ENCODE measurements around the gene COL18A1.
A peak's percentile ranks its signal among the peaks of the same experiment; 100 is the strongest.
"Not testable (repeated sequence)": the region's sequence is repeated elsewhere in the genome, so short reads cannot be mapped to it uniquely, and the experiment has no call there.

Gene COL18A1

DNA sequence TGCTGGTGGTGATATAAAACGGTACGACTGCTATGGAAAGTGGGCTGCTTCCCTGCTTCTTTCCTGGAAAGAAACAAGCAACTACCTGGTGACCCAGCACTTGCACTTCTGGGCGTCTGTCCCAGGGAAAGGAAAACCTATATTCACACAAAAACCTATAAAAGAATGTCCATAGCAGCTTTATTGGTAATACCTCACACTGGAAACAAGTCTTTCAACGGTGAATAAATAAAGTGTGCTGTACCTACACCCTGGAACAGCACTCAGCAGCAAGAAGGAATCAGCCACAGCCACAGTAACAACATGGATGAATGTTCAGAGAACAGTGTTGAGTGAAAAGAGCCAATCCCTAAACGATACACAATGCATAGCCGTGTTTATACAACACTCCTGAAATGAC lies 117.4 kb downstream of the COL18A1 start:
- no peak for DNase-seq (ENCODE audit: low spot score)

DNA sequence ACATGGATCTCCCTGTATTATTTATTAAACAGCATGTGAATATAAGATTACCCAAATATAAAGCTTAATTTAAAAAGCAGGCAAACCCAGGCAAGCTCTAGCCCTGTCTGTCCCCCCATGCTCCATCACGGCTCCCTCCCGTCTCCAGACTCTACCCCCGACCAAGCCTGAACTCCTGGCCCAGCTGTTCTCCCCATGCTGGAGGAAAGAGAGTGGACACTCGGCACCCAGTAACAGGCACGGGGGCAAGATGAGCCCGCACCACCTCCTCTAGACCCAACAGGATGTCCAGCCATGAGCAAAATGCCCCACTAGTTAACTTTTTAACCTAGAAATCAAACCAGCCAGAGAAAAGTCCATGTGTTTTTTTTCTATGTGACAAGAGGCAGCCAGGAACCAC lies 118.0 kb downstream of the COL18A1 start:
- DNase-seq (ENCODE audit: low spot score): no peak

DNA sequence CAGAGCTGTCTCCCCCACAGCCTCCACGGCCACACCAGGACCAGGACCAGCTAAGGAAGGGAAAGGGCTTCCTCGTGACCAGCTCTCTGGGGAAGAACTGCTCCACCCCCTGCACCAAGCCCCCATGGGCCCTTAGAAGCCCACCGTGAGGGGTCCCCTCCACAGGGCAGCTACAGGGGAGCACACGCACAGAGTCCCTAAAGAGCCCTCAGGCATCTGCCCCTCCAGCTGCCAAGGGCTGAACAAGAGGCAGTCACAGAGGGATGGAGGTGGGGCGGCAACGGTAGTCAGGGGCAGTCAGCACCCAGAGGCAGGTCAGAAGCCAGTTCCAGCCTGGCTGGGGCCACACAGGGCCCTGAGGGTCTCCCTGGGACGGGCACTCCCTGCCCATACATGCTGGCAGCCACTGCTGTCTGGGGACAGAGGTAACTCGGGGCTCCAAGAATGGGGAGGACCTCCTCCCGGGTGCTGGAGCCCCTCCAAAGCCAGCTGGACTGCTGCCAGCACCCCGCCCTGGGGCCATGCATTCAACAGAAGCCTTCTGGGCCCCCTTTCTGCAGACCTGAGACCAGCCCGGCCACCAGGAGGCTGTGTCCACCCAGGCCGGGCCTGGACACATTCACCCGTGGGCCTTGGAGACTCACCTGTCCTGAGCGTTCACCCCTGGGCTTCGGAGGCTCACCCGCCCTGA lies 118.6 kb downstream of the COL18A1 start:
- no peak for DNase-seq (ENCODE audit: low spot score)

DNA sequence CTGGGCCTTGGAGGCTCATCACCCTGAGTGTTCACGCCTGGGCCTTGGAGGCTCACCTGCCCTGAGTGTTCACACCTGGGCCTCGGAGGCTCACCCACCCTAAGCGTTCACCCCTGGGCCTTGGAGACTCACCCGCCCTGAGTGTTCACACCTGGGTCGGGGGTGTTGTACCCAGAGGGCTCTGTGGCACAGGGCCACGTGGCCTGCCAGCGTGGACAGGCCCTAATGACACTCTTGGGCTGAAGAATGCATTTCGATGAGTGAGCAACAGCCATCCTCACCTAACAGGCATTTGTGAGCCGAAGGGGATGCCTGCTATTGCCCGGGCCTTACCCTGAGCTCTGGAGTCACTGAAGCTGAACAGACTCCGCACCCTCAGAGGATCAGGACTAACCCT lies 119.8 kb downstream of the COL18A1 start:
- DNase-seq (ENCODE audit: low spot score): no peak

DNA sequence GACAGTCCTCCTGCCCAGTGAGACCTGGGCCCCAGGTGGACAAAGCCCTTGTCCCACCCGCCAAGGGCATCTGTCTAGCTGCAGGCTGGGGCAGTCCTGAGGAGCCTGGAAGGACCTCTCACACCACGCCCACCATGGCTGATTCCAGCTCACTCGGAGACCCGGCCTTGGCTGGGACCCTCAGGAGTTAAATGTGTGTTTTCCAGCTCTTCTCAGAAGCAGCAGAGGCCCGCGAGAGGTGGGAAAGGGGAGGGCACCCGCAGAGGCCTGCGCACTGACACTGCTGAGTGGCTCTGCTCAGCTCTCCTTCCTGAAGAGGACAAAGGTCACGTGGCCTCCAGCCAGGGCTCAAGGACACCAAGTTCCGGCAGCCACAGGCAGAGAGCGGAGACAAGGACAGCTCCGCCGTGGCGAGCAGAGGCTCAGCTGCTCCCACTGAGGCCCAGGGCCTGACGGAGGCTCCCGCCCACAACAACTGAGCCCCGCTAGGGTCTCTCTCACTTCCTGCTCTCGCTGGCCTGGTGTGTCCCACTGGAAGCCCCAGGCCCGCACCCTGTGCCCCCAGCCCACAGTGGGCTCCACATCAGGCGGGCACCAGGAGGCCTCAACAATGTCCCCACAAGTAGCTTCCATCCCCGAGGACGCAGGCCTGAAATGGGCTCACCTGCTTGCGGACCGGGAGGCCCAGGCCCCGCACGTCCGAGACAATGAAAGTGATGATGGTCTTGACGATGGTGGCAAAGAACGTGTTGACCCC lies 120.4 kb downstream of the COL18A1 start:
- DNase-seq (ENCODE audit: low spot score): peak; percentile 78

DNA sequence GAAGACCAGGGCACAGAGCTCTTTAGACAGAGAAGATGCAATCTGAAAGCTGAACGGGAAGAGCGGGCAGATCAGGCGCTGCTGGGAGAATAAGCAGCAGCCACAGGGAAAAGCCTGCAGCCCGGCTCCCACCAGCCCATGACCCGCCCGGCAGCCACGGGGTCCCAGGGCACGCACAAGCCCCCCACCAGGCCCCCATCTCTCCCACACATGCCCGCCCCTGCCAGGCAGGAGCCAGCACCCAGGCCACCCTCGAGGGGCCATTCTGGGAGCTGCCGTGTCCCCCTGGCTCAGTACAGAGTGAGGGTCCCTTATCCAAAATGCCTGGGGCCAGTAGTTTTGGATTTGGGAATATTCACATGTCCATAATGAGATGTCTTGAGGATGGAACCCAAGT lies 120.9 kb downstream of the COL18A1 start:
- no peak for DNase-seq (ENCODE audit: low spot score)

DNA sequence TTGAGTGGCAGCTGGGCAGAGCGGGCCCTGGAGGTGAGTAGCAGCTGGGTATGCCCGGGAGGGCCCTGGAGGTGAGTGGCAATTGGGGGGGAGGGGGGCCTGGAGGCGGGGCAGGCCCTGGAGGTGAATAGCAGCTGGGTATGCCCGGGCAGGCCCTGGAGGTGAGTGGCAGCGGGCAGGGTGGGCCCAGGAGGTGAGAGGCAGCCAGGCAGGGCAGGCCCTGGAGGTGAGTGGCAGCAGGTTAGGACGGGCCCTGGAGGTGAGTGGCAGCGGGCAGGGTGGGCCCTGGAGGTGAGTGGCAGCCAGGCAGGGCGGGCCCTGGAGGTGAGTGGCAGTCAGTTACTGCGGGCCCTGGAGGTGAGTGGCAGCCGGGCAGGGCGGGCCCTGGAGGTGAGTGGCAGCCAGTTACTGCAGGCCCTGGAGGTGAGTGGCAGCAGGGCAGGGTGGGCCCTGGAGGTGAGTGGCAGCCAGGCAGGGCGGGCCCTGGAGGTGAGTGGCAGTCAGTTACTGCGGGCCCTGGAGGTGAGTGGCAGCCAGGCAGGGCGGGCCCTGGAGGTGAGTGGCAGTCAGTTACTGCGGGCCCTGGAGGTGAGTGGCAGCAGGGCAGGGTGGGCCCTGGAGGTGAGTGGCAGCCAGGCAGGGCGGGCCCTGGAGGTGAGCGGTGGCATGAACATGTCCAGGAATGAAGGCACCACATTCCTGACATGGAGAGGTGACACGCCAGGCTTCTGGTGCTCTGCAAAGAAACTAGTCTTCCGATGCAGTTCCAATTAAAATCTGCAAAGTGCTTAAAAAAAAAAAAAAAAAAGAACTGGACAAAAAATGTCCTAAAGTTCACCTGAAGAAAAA lies 122.4 kb downstream of the COL18A1 start:
- DNase-seq (ENCODE audit: low spot score): not testable (repeated sequence)

DNA sequence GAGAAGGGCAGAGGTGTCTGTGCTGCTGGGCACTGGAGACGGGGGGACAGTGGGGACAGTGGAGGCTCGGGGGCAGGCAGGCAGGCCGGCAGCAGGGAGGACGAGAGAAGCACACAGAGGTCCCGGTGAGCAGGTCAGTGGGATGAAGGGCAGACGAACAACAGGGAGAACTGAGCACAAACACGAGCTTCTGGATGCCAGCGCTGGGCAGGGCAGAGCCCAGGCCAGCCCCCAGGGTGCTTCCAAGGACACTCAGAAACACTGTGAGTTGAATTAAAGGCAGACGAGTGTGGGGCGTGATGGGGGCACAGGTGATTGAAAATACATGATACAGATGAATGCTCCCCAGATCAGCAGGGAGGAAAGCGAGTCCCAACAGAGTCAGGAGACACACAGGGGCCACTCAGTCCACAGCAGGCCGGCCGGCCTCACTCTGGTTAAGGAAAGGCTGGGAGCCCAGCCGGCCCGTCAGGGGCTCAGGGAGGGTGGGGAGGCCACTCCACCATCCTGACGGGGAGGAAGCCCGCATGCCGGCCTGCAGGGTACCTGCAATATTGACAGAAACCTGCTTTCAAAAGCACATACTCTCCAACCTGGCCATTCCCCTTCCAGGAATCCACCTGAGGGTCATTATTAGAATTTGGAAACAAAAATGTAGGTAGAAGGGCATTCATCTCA lies 123.2 kb downstream of the COL18A1 start:
- DNase-seq (ENCODE audit: low spot score): no peak

DNA sequence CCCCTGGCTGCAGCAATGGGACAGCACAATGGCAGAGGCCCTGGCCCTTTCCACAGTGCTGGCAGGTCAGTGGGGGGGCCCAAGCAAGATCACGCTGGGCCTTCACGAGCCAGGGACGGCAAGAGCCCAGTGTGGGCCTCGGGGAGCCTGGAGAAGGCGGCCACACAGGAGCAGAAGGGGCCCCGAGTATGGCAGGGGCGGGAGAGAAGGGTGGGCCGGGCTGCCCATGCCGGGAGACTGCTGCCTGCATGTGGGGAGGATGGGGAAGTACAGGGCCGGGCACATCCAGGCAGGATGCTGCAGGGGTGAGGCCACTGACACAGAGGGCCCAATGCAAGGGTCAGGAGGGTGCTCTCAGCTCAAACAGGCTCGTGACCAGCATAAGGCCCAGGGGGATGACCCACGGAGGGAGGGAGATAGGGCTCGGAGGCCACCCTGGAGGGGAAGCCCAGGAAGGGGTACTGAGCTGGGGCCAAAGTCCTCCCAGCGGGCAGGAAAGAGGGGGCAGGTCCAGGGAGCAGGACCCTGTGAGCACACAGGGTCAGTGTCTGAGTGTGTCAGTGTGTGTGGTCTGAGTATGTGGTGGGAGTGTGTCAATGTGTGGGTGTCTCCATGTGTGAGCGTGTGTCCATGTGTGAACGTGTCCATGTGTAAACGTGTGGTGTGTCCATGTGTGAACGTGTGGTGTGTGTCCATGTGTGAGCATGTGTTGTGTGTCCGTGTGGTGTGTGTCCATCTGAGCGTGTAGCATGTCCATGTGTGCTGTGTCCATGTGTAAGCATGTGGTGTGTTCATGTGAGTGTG lies 124.2 kb downstream of the COL18A1 start:
- DNase-seq (ENCODE audit: low spot score): no peak

DNA sequence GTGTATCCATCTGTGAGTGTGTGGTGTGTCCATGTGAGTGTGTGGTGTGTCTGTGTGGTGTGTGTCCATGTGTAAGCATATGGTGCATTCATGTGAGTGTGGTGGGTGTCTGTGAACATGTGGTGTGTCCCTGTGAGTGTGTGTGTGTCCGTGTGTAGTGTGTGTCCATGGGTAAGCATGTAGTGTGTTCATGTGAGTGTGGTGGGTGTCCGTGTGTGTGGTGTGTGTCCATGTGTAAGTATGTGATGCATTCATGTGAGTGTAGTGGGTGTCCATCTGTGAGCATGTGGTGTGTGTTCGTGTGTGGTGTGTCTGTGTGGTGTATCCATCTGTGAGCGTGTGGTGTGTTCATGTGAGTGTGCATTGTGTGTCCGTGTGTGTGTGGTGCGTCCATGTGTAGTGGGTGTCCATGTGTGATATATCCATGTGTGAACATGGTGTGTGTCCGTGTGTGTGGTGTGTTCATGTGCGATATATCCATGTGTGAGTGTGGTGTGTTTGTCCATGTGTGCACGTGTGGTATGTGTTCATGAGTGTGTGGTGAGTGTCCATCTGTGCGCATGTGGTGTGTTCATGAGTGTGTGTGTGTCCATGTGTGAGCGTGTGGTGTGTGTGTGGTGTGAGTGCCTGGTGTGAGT lies 124.9 kb downstream of the COL18A1 start:
- no peak for DNase-seq (ENCODE audit: low spot score)

DNA sequence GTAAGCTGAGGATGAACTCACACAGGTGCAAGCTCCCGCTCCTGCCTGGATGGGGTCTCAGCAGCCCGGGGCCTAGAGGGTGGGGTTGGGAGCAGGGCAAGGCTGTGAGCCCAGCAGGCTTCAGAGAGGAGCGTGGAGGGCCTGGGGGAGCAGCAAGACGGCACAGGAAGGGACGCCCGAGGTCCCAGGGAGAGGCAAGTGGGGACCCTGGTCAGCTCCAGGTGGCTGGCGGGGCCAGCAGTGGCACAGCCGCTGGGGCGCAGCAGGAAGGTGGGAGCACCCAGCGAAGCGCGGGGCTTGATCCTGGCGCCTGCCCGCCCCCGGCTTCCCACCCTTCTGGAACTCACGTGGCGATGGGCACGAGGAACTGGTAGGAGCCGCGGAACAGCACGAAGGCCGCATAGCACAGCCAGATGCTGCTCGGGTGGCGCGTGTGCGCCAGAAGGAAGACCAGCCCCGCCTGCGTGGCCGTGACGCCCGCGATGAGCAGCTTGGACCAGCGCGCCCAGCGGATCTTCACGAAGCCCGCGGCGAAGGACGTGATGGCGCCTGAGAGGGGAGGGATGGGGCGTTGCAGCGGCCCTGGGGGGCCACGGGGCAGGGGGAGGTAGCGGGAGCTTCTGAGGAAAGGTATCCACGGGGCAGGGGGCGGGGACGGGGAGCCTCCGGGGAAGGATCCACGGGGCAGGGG lies 125.6 kb downstream of the COL18A1 start:
- DNase-seq (ENCODE audit: low spot score): no peak

DNA sequence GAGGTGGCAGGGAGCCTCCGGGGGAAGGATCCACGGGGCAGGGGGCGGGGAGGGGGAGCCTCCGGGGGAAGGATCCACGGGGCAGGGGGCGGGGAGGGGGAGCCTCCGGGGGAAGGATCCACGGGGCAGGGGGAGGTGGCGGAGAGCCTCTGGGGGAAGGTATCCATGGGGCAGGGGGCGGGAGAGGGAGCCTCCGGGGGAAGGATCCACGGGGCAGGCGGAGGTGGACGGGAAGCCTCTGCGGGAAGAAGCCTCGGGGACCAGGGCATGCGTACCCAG lies 126.1 kb downstream of the COL18A1 start:
- not testable (repeated sequence) for DNase-seq (ENCODE audit: low spot score)

DNA sequence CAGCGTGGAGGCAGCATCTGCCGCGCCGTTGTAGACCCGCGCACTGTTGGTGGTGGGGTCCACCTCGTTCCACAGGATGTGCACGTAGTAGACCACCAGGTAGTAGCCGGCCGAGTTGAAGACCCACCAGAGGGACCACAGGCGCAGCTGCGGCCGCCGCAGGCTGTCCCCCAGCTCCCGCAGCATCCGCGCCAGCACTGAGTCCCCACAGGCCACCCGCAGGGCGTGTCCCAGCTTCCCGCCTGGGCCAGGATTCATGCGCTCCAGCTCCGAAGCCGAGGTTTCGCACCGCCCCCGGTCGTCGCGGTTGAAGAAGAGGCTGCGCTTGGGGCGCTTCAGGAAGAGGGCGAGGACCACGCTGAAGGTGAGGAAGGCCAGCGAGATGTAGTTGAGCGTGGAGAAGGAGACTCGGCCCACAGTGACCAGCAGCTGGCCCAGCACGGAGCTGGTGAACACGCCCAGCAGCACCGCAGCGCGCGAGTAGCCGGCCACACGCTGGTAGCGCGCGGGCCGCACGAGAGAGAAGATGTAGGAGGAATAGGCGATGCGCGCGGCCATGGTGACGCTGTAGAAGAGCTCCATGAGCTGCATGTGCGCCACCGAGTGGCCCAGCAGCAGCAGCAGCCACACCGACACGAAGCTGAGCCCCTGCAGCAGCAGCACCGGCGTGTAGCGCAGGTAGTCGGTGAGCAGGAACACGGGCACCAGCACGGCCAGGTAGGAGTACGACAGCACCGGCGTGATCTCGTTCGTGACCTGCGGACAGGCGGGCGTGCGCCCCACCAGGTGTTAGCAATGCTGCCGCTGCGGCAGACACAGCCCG lies 126.6 kb downstream of the COL18A1 start:
- DNase-seq (ENCODE audit: low spot score): no peak

DNA sequence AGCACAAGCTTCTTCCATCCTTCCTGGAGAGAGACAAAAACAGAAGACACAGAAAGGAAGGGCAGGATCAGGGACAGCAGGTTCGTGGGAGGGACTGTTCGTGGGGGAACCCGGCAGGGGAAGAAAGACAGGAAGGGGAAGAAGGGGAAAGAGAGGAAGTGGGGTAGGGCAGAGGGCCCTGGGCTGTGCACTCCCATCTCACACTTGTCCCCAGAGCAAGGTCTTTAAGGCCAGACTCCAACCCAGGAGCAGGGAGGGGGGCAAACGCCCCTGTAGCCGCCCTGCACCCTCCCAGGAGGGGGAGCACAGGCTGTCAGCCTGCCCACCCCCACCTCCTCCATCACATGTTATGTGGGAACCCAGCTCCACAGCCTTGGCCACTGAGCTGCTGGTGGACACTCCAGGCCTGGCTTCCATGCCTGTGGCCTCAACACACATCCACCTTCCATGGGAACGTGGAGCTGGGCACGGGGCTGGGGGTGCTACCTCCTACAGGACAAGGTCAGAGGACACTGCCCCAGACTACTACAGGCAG lies 127.9 kb downstream of the COL18A1 start:
- no peak for DNase-seq (ENCODE audit: low spot score)

DNA sequence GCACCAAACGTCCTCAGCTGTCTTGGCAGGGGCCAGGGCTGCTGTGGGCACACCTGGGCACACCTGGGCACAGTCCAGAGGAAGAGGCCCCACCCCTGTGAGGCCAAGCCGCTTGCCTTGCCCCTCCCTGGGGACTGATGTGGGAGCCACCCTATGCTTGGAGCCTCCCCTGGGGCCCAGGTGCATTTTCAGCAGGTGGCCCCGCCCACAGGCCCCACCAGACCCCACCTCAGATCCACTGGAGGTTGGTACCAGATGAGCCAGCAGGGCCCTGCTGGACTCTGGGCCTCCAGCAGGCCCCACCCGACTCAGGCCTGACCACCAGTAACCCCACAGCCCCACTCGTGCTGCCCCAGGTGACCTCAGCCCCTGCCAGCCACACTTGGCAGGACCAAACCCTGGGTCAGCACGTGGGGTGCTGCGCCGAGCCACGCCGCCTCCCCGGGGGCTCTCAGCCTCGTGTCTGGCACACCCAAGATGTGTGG lies 128.4 kb downstream of the COL18A1 start:
- no peak for DNase-seq (ENCODE audit: low spot score)

DNA sequence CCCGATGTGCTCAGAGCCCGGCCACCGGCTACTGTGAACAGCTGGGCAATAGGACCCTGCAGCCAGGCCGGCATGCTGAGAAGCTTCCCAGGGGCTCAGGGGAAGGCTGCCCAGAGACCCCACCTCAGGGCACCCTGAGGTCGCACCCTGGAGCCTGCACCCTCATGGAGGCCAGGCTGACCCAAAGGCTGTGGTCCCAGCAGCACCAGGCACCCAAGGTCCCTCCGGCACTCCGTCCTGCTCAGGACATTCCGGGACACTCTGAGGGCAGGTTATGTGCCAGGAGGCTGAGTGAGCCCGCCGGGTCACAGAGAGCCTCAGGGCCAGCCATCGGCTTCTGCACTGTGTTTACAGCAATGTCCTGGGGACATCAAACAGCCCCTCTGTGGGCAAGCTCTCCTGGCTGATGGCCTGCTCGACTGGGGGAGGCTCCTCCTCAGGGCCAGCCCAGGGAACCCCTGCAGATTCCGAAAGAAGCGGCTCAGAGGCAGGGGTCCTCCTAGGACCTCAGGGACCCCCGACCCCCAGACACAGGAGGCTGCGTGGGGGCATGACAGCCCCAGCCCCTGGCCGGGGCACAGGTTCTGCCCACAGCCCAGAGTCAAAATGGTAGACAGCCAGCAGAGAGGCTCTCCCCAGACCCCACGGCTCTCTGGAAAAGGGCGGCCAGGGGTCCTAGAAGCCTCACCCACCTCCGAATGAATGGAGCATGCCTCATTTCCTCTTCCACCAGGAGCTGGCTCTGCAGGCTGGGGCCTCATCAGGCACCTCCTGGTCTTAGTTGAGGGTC lies 129.1 kb downstream of the COL18A1 start:
- DNase-seq (ENCODE audit: low spot score): no peak

DNA sequence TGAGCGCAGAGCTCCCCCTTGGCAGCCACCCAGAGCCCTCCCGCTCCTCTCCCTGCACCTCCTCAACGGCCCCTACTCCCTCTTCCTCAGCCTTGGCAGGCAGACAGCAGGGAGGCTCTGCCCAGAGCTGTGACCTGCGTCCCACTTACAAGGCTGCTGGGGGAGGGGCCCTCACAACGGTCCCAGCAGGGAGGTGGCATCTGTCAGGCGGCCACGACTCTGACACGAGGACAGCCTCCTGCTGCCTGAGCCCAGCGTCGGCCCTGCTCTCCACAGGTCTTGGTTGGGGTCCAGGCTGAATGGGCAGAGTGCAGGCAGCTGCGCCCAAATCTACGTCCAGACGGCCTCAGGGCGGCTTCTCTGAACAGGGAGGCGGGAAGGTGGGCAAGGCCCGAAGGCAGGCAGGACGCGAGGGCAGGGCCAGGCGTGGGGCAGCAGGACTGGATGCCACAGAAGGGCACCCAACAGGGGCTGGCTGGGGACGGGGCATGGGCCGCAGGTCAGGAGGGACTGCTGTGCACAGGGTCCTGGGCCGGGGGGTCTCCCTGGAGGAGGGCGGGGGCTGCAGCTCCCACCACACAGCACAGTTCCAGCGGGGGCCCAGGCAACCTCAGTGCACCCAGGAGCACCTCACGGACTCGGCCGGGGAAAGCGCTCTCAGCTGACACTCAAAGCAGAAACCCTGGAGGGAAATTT lies 129.8 kb downstream of the COL18A1 start:
- DNase-seq (ENCODE audit: low spot score): no peak
